Fibroblast of lung (primary cell): ENCODE results near the gene LPIN1. TPM values are rescaled to one million over a fixed set of nuclear protein-coding genes. Genes with fewer than 3 reads are reported as not detected.
"Not testable (repeated sequence)": the region's sequence is repeated elsewhere in the genome, so short reads cannot be mapped to it uniquely, and the experiment has no call there.

Source experiments
- DNase-seq, 2 donors: peaks; one replicate each; pipeline versions ENCODE4 v3.0.0 to v3.0.0-alpha.2; 2010; ENCODE audit warnings: low read depth in 2 of 2
- H2AFZ ChIP-seq: 2 replicates; pipeline ENCODE4 v1.5.1; 2012; ENCODE audit warnings: low read length, control low read depth, inconsistent platforms
- H3K27ac ChIP-seq: 2 replicates; pipeline ENCODE4 v1.5.1; 2011; ENCODE audit warnings: low read length, control low read depth; ENCODE audit not compliant: insufficient read depth
- H3K27me3 ChIP-seq: 2 replicates; pipeline ENCODE4 v1.5.1; 2011; ENCODE audit warnings: mild to moderate bottlenecking, low read length; ENCODE audit not compliant: control insufficient read depth, insufficient read depth
- H3K36me3 ChIP-seq: 2 replicates; pipeline ENCODE4 v1.5.1; 2011; ENCODE audit warnings: low read length; ENCODE audit not compliant: control insufficient read depth, insufficient read depth
- H3K4me1 ChIP-seq: 2 replicates; pipeline ENCODE4 v1.5.1; 2011; ENCODE audit warnings: low read length; ENCODE audit not compliant: control insufficient read depth, insufficient read depth; ENCODE audit errors: extremely low read depth
- H3K4me2 ChIP-seq: 2 replicates; pipeline ENCODE4 v1.5.1; 2011; ENCODE audit warnings: low read length, control low read depth; ENCODE audit not compliant: insufficient read depth; ENCODE audit errors: extremely low read depth
- H3K4me3 ChIP-seq, 4 experiments: fragments of 200-600 bp in 1 of 4; sonication (generic) in 1 of 4; replicated peaks in 1 of 4; 2 replicates each; pipeline ENCODE4 v1.5.1; 2011 to 2016; ENCODE audit warnings: low read length in 4 of 4, low read depth in 3 of 4, mild to moderate bottlenecking in 3 of 4, control low read depth in 2 of 4, inconsistent platforms in 1 of 4, mixed read lengths in 1 of 4; ENCODE audit not compliant: insufficient read depth in 1 of 4; ENCODE audit errors: control extremely low read depth in 1 of 4
- H3K79me2 ChIP-seq: 2 replicates; pipeline ENCODE4 v1.5.1; 2012; ENCODE audit warnings: mild to moderate bottlenecking, low read length, inconsistent platforms; ENCODE audit not compliant: control insufficient read depth, insufficient read depth
- H3K9ac ChIP-seq: 2 replicates; pipeline ENCODE4 v1.5.1; 2011; ENCODE audit warnings: mild to moderate bottlenecking, low read length, control low read depth; ENCODE audit not compliant: insufficient read depth
- H3K9me3 ChIP-seq: 2 replicates; pipeline ENCODE4 v1.5.1; 2012; ENCODE audit warnings: low read depth, low read length; ENCODE audit not compliant: control insufficient read depth, insufficient read depth
- H4K20me1 ChIP-seq: 2 replicates; pipeline ENCODE4 v1.5.1; 2011; ENCODE audit warnings: low read length; ENCODE audit not compliant: control insufficient read depth, insufficient read depth; ENCODE audit errors: extremely low read depth
- CTCF ChIP-seq, 2 donors: IDR thresholded peaks in 1 of 2; conservative IDR thresholded peaks in 1 of 2; 1 replicate in 1 of 2; 2 replicates in 1 of 2; pipeline ENCODE4 v1.5.1; 2011 to 2012; ENCODE audit warnings: low read length in 2 of 2, control low read depth in 1 of 2, inconsistent platforms in 1 of 2, low read depth in 1 of 2, mild to moderate bottlenecking in 1 of 2
- EZH2 ChIP-seq: IDR thresholded peaks from 2 replicates; pipeline ENCODE4 v1.5.1; 2012; ENCODE audit warnings: low read length, control low read depth, mild to moderate bottlenecking; ENCODE audit errors: missing control alignments
- polyA plus RNA-seq, 2 donors: library from polyadenylated mRNA; depleted of rRNA in 1 of 2; stranded (reverse) in 1 of 2; unstranded in 1 of 2; fragments of >200 nt; gene quantifications; 2 replicates each; pipeline ENCODE4 v1.2.1, GENCODE V29; 2011 to 2012; ENCODE audit warnings: missing spikeins in 1 of 2
- total RNA-seq: library from RNA; depleted of rRNA; stranded (reverse); fragments of >200 nt; gene quantifications from 2 replicates; pipeline ENCODE4 v1.2.1, GENCODE V29; 2014

Gene LPIN1
- total and polyA plus RNA-seq, 2 donors (not counting 1 experiment from before 2014, with no cell fraction given) = 87.8 to 205 TPM

- H3K4me3 ChIP-seq = no peak overlapping the region
- no peaks in the 10 kb centered on the region for H3K4me1 ChIP-seq
- no peaks in the 10 kb centered on the region for H3K36me3 ChIP-seq
- H3K9ac ChIP-seq = no peak overlapping the region
- TF ChIP-seq CTCF (conservative IDR thresholded peaks at IDR 0.05 in 1 of 2, IDR thresholded peaks at IDR 0.05 in 1 of 2; ENCODE audit: low read depth in 1 of 2, low read length in 2 of 2) = no peak
- H3K9me3 ChIP-seq = no peaks in the 10 kb centered on the region
- no peak overlapping the region for H2AFZ ChIP-seq
- no peaks in the 10 kb centered on the region for H3K79me2 ChIP-seq
- no peaks in the 10 kb centered on the region for H3K27me3 ChIP-seq
- no peak overlapping the region for H3K4me2 ChIP-seq
- no peak for DNase-seq
- H4K20me1 ChIP-seq = no peaks in the 10 kb centered on the region
- H3K27ac ChIP-seq = no peak overlapping the region
These were observed 13.8 kb upstream of the LPIN1 start for GRCh38 chr2:11732587-11732986.

- not testable (repeated sequence) for H3K79me2 ChIP-seq, H3K9me3 ChIP-seq, H3K27me3 ChIP-seq, H3K4me3 ChIP-seq, H3K4me2 ChIP-seq, H3K36me3 ChIP-seq, H2AFZ ChIP-seq, DNase-seq, H3K9ac ChIP-seq, H3K27ac ChIP-seq, H4K20me1 ChIP-seq
- H3K4me1 ChIP-seq = peaks cover 11% of the 10 kb centered on the region
These were observed 8.6 kb upstream of the LPIN1 start for GRCh38 chr2:11737852-11738251.

GRCh38 chr2:11738589-11739436, 7.6 kb upstream of the LPIN1 start:
- TF ChIP-seq EZH2 = no peak
- TF ChIP-seq CTCF (conservative IDR thresholded peaks at IDR 0.05 in 1 of 2, IDR thresholded peaks at IDR 0.05 in 1 of 2; ENCODE audit: low read depth in 1 of 2, low read length in 2 of 2) = peak; percentile 62 to 73
- Histone ChIP-seq H3K27ac (no peak overlapping the region), H3K4me3 (no peak overlapping the region), H3K4me1 (peaks cover 12% of the 10 kb centered on the region), H4K20me1 (no peaks in the 10 kb centered on the region), H2AFZ (no peak overlapping the region), H3K36me3 (no peaks in the 10 kb centered on the region), H3K9me3 (no peaks in the 10 kb centered on the region), H3K27me3 (no peaks in the 10 kb centered on the region), H3K4me2 (no peak overlapping the region), H3K79me2 (no peaks in the 10 kb centered on the region), H3K9ac (no peak overlapping the region)
- DNase-seq = peak; percentile 81 to 95
